GM06990 (cell line): ENCODE measurements around the gene ISY1.
"Not testable (repeated sequence)": the region's sequence is repeated elsewhere in the genome, so short reads cannot be mapped to it uniquely, and the experiment has no call there.

Source experiments
- DNase-seq: peaks from one replicate; pipeline ENCODE4 v3.0.0-alpha.2; 2011; ENCODE audit not compliant: insufficient read length; ENCODE audit errors: extremely low read depth
- H3K27me3 ChIP-seq: replicated peaks from 2 replicates; pipeline ENCODE4 v1.6.0; 2011; ENCODE audit warnings: low read length; ENCODE audit not compliant: control insufficient read depth, insufficient read depth
- H3K36me3 ChIP-seq: 2 replicates; pipeline ENCODE4 v1.5.1; 2011; ENCODE audit warnings: low read length; ENCODE audit not compliant: control insufficient read depth, insufficient read depth
- H3K4me3 ChIP-seq: replicated peaks from 2 replicates; pipeline ENCODE4 v1.5.1; 2011; ENCODE audit warnings: low read depth, mild to moderate bottlenecking, control low read depth, low read length
- CTCF ChIP-seq: IDR thresholded peaks from 2 replicates; pipeline ENCODE4 v1.5.1; 2011; ENCODE audit warnings: low read length, control low read depth, mild to moderate bottlenecking, inconsistent platforms; ENCODE audit not compliant: insufficient read depth, poor library complexity, severe bottlenecking

ISY1 gene

GRCh38 chr3:129112308-129113052 lies 48.4 kb downstream of the ISY1 start:
- no peaks in the 10 kb centered on the region; the same call in none of the 2 replicates for H3K36me3 ChIP-seq
- H3K27me3 ChIP-seq, result no peaks in the 10 kb centered on the region
- no peak for DNase-seq
- H3K4me3 ChIP-seq, result no peak overlapping the region
- TF ChIP-seq CTCF, result no peak

GRCh38 chr3:129111076-129111780 lies 49.6 kb downstream of the ISY1 start:
- not testable (repeated sequence) for DNase-seq, H3K4me3 ChIP-seq, H3K27me3 ChIP-seq, H3K36me3 ChIP-seq

GRCh38 chr3:129107793-129108192 lies 53.1 kb downstream of the ISY1 start:
- DNase-seq, result no peak
- Histone ChIP-seq H3K36me3 (peaks cover 6% of the 10 kb centered on the region), H3K4me3 (no peak overlapping the region), H3K27me3 (no peaks in the 10 kb centered on the region)
- no peak for TF ChIP-seq CTCF

- Histone ChIP-seq H3K36me3 (peaks cover 6% of the 10 kb centered on the region), H3K4me3 (no peak overlapping the region), H3K27me3 (no peaks in the 10 kb centered on the region)
- no peak for TF ChIP-seq CTCF
- DNase-seq, result no peak
These were observed 53.8 kb downstream of the ISY1 start for GRCh38 chr3:129106866-129107565.

- no peak for TF ChIP-seq CTCF
- no peak for DNase-seq
- no peak overlapping the region for H3K4me3 ChIP-seq
- peaks cover 6% of the 10 kb centered on the region for H3K36me3 ChIP-seq
- H3K27me3 ChIP-seq, result no peaks in the 10 kb centered on the region
These were observed 54.5 kb downstream of the ISY1 start for GRCh38 chr3:129106320-129106719.

DNA sequence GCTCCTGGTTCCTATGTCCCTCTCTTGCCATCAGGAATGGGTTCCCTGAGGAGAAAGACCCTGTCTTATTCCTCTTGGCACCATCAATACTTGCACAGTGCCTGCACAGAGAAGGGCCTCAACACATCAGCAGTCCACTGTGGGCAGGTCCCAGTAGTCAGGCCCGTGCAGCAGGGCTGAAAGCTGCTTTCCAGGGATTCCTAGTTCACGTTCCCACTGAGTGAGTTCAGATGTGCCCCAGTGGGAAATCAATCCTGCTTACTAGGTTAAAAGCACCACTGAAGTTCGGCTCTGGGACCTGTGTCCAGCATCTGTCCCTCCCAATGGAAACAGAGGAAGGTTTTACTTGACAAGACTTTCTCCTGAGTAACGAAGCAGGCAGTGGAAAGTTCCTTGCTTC lies 55.0 kb downstream of the ISY1 start:
- no peak for DNase-seq
- Histone ChIP-seq H3K27me3 (no peaks in the 10 kb centered on the region), H3K36me3 (peaks cover 6% of the 10 kb centered on the region), H3K4me3 (no peak overlapping the region)
- TF ChIP-seq CTCF, result no peak
